Endothelial cell of umbilical vein (primary cell): Measurements from ENCODE around the gene CLDN9.

ENCODE experiments used
- TF ChIP-seq, protein P1 (sequence below), 2 donors: IDR thresholded peaks; 1 replicate in 1 of 2; 2 replicates in 1 of 2; pipeline ENCODE4 v1.5.1; 2011; ENCODE audit warnings: low read length in 2 of 2, mild to moderate bottlenecking in 2 of 2, moderate library complexity in 2 of 2, control low read depth in 1 of 2, inconsistent platforms in 1 of 2, low read depth in 1 of 2; ENCODE audit not compliant: insufficient read depth in 1 of 2; ENCODE audit errors: extremely low read depth in 1 of 2
- TF ChIP-seq, protein P2 (sequence below): IDR thresholded peaks from 2 replicates; pipeline ENCODE4 v1.6.1; 2011; ENCODE audit not compliant: insufficient read depth, insufficient read length

DNA sequence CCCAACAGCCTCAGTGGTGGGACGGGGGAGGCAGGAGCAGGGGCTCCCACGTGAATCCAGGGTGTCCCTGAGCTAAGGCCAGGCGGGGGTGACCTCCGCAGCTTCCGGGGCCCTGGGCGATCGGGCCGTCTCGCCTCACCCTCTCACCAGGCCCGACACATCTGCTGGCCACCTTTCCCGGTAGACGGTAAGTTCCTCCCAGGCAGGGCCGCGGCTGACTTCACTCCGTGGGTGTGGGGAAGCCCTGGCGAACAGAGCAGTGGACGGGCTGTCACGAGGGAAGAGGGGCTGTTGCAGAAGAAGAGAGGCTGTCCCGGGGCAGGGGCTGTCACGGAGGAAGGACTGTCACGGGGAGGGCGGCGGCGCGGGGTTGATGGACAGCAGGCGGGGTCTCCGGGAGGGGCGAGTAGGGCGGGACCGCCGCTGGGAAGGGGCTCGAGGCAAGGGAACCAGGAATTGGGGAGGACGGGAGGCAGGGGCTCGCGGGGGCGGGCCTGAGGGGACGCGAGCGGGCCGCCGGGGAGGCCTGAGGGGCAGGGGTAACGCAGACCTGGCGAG, 33.0 kb upstream of the CLDN9 start:
- TF ChIP-seq, protein P1, sequence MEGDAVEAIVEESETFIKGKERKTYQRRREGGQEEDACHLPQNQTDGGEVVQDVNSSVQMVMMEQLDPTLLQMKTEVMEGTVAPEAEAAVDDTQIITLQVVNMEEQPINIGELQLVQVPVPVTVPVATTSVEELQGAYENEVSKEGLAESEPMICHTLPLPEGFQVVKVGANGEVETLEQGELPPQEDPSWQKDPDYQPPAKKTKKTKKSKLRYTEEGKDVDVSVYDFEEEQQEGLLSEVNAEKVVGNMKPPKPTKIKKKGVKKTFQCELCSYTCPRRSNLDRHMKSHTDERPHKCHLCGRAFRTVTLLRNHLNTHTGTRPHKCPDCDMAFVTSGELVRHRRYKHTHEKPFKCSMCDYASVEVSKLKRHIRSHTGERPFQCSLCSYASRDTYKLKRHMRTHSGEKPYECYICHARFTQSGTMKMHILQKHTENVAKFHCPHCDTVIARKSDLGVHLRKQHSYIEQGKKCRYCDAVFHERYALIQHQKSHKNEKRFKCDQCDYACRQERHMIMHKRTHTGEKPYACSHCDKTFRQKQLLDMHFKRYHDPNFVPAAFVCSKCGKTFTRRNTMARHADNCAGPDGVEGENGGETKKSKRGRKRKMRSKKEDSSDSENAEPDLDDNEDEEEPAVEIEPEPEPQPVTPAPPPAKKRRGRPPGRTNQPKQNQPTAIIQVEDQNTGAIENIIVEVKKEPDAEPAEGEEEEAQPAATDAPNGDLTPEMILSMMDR (IDR thresholded peaks at IDR 0.05; ENCODE audit: extremely low read depth in 1 of 2, insufficient read depth in 1 of 2, low read depth in 1 of 2, low read length in 2 of 2): no peak
- TF ChIP-seq, protein P2, sequence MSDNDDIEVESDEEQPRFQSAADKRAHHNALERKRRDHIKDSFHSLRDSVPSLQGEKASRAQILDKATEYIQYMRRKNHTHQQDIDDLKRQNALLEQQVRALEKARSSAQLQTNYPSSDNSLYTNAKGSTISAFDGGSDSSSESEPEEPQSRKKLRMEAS: no peak
